ENCODE data around the gene FOXN3.

DNA sequence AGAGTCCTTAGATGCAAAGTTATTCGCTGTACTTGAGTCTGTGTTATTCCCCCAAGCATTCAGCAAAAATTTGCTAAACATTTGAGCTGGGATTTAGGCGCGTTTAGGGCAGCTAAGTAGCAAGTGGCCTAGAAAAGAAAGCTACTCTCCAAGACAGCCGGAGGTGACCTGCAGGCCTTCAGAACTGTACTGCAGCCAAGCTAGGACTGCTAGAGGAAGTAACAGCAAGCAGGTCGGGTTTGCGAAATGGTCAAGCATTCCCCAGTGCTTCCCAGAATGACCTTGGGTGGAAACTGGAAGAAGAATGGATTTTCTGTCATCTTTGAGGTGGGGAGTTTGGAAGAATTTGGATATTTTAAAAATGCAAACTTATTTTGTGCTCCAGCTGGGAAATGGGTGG, 287.5 kb downstream of the FOXN3 start:
- TF ChIP-seq, protein P1, sequence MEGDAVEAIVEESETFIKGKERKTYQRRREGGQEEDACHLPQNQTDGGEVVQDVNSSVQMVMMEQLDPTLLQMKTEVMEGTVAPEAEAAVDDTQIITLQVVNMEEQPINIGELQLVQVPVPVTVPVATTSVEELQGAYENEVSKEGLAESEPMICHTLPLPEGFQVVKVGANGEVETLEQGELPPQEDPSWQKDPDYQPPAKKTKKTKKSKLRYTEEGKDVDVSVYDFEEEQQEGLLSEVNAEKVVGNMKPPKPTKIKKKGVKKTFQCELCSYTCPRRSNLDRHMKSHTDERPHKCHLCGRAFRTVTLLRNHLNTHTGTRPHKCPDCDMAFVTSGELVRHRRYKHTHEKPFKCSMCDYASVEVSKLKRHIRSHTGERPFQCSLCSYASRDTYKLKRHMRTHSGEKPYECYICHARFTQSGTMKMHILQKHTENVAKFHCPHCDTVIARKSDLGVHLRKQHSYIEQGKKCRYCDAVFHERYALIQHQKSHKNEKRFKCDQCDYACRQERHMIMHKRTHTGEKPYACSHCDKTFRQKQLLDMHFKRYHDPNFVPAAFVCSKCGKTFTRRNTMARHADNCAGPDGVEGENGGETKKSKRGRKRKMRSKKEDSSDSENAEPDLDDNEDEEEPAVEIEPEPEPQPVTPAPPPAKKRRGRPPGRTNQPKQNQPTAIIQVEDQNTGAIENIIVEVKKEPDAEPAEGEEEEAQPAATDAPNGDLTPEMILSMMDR (IDR thresholded peaks at IDR 0.05; ENCODE audit: low read depth, low read length), result no peak
- TF ChIP-seq POLR2A (IDR thresholded peaks at IDR 0.05; ENCODE audit: extremely low read depth, insufficient read length) (no peak), MYC (IDR thresholded peaks at IDR 0.05; ENCODE audit: low read depth, low read length) (no peak)
- TF ChIP-seq, protein P2, sequence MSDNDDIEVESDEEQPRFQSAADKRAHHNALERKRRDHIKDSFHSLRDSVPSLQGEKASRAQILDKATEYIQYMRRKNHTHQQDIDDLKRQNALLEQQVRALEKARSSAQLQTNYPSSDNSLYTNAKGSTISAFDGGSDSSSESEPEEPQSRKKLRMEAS (IDR thresholded peaks at IDR 0.05; ENCODE audit: low read depth, low read length), result no peak
